Measurements from ENCODE around the gene PEX16.

Gene PEX16

GRCh38 chr11:45905095-45905494 lies 12.6 kb downstream of the PEX16 start:
- H3K9me3 ChIP-seq (ENCODE audit: control insufficient read depth, low read length), result no peaks in the 10 kb centered on the region
- no peak overlapping the region for H3K9ac ChIP-seq
- no peaks in the 10 kb centered on the region for H3K4me1 ChIP-seq
- no peaks in the 10 kb centered on the region for H3K27me3 ChIP-seq (ENCODE audit: control insufficient read depth, insufficient read depth, low read length)
- no peak overlapping the region for H3K4me2 ChIP-seq (ENCODE audit: low read length)
- no peaks in the 10 kb centered on the region for H3K79me2 ChIP-seq
- no peak overlapping the region for H2AFZ ChIP-seq
- H3K4me3 ChIP-seq (ENCODE audit: low read depth, low read length), result no peak overlapping the region
- H3K36me3 ChIP-seq (ENCODE audit: control insufficient read depth, insufficient read depth, low read length), result no peaks in the 10 kb centered on the region
- no peak overlapping the region for H3K27ac ChIP-seq
- TF ChIP-seq CTCF (IDR thresholded peaks at IDR 0.05), result no peak

GRCh38 chr11:45904309-45904915 lies 13.3 kb downstream of the PEX16 start:
- Histone ChIP-seq H3K9me3 (ENCODE audit: control insufficient read depth, low read length) (no peaks in the 10 kb centered on the region), H3K4me3 (ENCODE audit: low read depth, low read length) (no peak overlapping the region), H3K36me3 (ENCODE audit: control insufficient read depth, insufficient read depth, low read length) (no peaks in the 10 kb centered on the region), H3K27ac (no peak overlapping the region), H3K9ac (no peak overlapping the region), H3K27me3 (ENCODE audit: control insufficient read depth, insufficient read depth, low read length) (no peaks in the 10 kb centered on the region), H3K4me1 (no peaks in the 10 kb centered on the region), H3K4me2 (ENCODE audit: low read length) (no peak overlapping the region), H2AFZ (no peak overlapping the region), H3K79me2 (no peaks in the 10 kb centered on the region)
- TF ChIP-seq CTCF (IDR thresholded peaks at IDR 0.05), result no peak

- H2AFZ ChIP-seq, result no peak overlapping the region
- H3K9ac ChIP-seq, result no peak overlapping the region
- H3K79me2 ChIP-seq, result peaks cover 5% of the 10 kb centered on the region
Observed at GRCh38 chr11:45902452-45903380, 15.0 kb downstream of the PEX16 start.

GRCh38 chr11:45901626-45902025 lies 16.1 kb downstream of the PEX16 start:
- Histone ChIP-seq H3K27ac (no peak overlapping the region), H3K79me2 (peaks cover 5% of the 10 kb centered on the region), H3K27me3 (ENCODE audit: control insufficient read depth, insufficient read depth, low read length) (no peaks in the 10 kb centered on the region)

More at GRCh38 chr11:45902452-45903380, 15.0 kb downstream of the PEX16 start:
- no peaks in the 10 kb centered on the region for H3K27me3 ChIP-seq (ENCODE audit: control insufficient read depth, insufficient read depth, low read length)
- H3K4me3 ChIP-seq (ENCODE audit: low read depth, low read length), result no peak overlapping the region
- H3K27ac ChIP-seq, result no peak overlapping the region
- no peak for TF ChIP-seq CTCF (IDR thresholded peaks at IDR 0.05)
- H3K9me3 ChIP-seq (ENCODE audit: control insufficient read depth, low read length), result no peaks in the 10 kb centered on the region
- H3K36me3 ChIP-seq (ENCODE audit: control insufficient read depth, insufficient read depth, low read length), result no peaks in the 10 kb centered on the region
- H3K4me1 ChIP-seq, result peaks cover 11% of the 10 kb centered on the region
- no peak overlapping the region for H3K4me2 ChIP-seq (ENCODE audit: low read length)

More at GRCh38 chr11:45901626-45902025, 16.1 kb downstream of the PEX16 start:
- no peak overlapping the region for H3K4me3 ChIP-seq (ENCODE audit: low read depth, low read length)
- no peaks in the 10 kb centered on the region for H3K9me3 ChIP-seq (ENCODE audit: control insufficient read depth, low read length)
- H2AFZ ChIP-seq, result no peak overlapping the region
- no peak overlapping the region for H3K9ac ChIP-seq
- no peak for TF ChIP-seq CTCF (IDR thresholded peaks at IDR 0.05)
- H3K36me3 ChIP-seq (ENCODE audit: control insufficient read depth, insufficient read depth, low read length), result no peaks in the 10 kb centered on the region
- H3K4me2 ChIP-seq (ENCODE audit: low read length), result no peak overlapping the region
- H3K4me1 ChIP-seq, result peaks cover 21% of the 10 kb centered on the region

All from parathyroid adenoma (tissue), 2 donors.